ENCODE results near the gene NRIP2.

Gene NRIP2

GRCh38 chr12:2775431-2775830, 59.4 kb downstream of the NRIP2 start:
- Histone ChIP-seq H3K4me1 (ENCODE audit: control insufficient read depth, low read length) (peaks cover 6% of the 10 kb centered on the region), H3K9me2 (replicated peaks; ENCODE audit: control insufficient read depth, low read length) (no peaks in the 10 kb centered on the region), H3K4me2 (ENCODE audit: low read length) (no peak overlapping the region), H4K20me1 (ENCODE audit: control insufficient read depth, insufficient read depth, low read depth, low read length) (no peaks in the 10 kb centered on the region), H3F3A (ENCODE audit: control insufficient read depth, insufficient read depth) (no peaks in the 10 kb centered on the region), H3K27me3 (ENCODE audit: control insufficient read depth, low read length) (peaks cover 7% of the 10 kb centered on the region), H3K27ac (ENCODE audit: low read depth, low read length) (no peak overlapping the region), H3K79me2 (ENCODE audit: control insufficient read depth, low read length) (no peaks in the 10 kb centered on the region), H3K36me3 (ENCODE audit: control insufficient read depth, low read length) (no peaks in the 10 kb centered on the region), H3K9me3 (ENCODE audit: control insufficient read depth, insufficient read depth, low read length) (no peaks in the 10 kb centered on the region), H3K4me3 (ENCODE audit: low read length) (no peak overlapping the region)
- no peak for TF ChIP-seq EZH2phosphoT487 (IDR thresholded peaks at IDR 0.05; ENCODE audit: borderline replicate concordance, low read length)
- TF ChIP-seq, protein P1, sequence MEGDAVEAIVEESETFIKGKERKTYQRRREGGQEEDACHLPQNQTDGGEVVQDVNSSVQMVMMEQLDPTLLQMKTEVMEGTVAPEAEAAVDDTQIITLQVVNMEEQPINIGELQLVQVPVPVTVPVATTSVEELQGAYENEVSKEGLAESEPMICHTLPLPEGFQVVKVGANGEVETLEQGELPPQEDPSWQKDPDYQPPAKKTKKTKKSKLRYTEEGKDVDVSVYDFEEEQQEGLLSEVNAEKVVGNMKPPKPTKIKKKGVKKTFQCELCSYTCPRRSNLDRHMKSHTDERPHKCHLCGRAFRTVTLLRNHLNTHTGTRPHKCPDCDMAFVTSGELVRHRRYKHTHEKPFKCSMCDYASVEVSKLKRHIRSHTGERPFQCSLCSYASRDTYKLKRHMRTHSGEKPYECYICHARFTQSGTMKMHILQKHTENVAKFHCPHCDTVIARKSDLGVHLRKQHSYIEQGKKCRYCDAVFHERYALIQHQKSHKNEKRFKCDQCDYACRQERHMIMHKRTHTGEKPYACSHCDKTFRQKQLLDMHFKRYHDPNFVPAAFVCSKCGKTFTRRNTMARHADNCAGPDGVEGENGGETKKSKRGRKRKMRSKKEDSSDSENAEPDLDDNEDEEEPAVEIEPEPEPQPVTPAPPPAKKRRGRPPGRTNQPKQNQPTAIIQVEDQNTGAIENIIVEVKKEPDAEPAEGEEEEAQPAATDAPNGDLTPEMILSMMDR (IDR thresholded peaks at IDR 0.05; ENCODE audit: low read depth, low read length, poor library complexity, severe bottlenecking): no peak
